ENCODE measurements around the gene GABRP.
A peak's percentile ranks its signal among the peaks of the same experiment; 100 is the strongest.
"Not testable (repeated sequence)": the region's sequence is repeated elsewhere in the genome, so short reads cannot be mapped to it uniquely, and the experiment has no call there.

The GABRP gene

GRCh38 chr5:170792878-170793277 lies 9.4 kb downstream of the GABRP start:
- DNase-seq (ENCODE audit: low spot score): no peak

- no peak for DNase-seq (ENCODE audit: low spot score)
Measured at GRCh38 chr5:170795154-170795553, 11.6 kb downstream of the GABRP start.

GRCh38 chr5:170805666-170806065 lies 22.1 kb downstream of the GABRP start:
- no peak for DNase-seq (ENCODE audit: low spot score)

GRCh38 chr5:170809551-170809950 lies 26.0 kb downstream of the GABRP start:
- DNase-seq (ENCODE audit: low spot score): peak; percentile 33

- DNase-seq (ENCODE audit: low spot score): no peak
Measured at GRCh38 chr5:170811719-170812118, 28.2 kb downstream of the GABRP start.

GRCh38 chr5:170813231-170813630 lies 29.7 kb downstream of the GABRP start:
- DNase-seq (ENCODE audit: low spot score): no peak

GRCh38 chr5:170817195-170817594 lies 33.7 kb downstream of the GABRP start:
- no peak for DNase-seq (ENCODE audit: low spot score)

- no peak for DNase-seq (ENCODE audit: low spot score)
Measured at GRCh38 chr5:170818232-170818631, 34.7 kb downstream of the GABRP start.

- DNase-seq (ENCODE audit: low spot score): no peak
Measured at GRCh38 chr5:170819824-170820223, 36.3 kb downstream of the GABRP start.

- DNase-seq (ENCODE audit: low spot score): no peak
Measured at GRCh38 chr5:170821257-170821800, 37.8 kb downstream of the GABRP start.

GRCh38 chr5:170826117-170826516 lies 42.6 kb downstream of the GABRP start:
- DNase-seq (ENCODE audit: low spot score): no peak

- DNase-seq (ENCODE audit: low spot score): no peak
Measured at GRCh38 chr5:170832241-170832640, 48.7 kb downstream of the GABRP start.

GRCh38 chr5:170833981-170834380 lies 50.5 kb downstream of the GABRP start:
- DNase-seq (ENCODE audit: low spot score): not testable (repeated sequence)

GRCh38 chr5:170836226-170836625 lies 52.7 kb downstream of the GABRP start:
- DNase-seq (ENCODE audit: low spot score): no peak

GRCh38 chr5:170843870-170844269 lies 60.3 kb downstream of the GABRP start:
- DNase-seq (ENCODE audit: low spot score): no peak

- DNase-seq (ENCODE audit: low spot score): no peak
Measured at GRCh38 chr5:170844651-170845050, 61.1 kb downstream of the GABRP start.

GRCh38 chr5:170846416-170846815 lies 62.9 kb downstream of the GABRP start:
- no peak for DNase-seq (ENCODE audit: low spot score)

GRCh38 chr5:170846846-170847245 lies 63.3 kb downstream of the GABRP start:
- DNase-seq (ENCODE audit: low spot score): no peak

GRCh38 chr5:170848033-170848432 lies 64.5 kb downstream of the GABRP start:
- no peak for DNase-seq (ENCODE audit: low spot score)

GRCh38 chr5:170849374-170849773 lies 65.8 kb downstream of the GABRP start:
- no peak for DNase-seq (ENCODE audit: low spot score)

- peak; percentile 27 for DNase-seq (ENCODE audit: low spot score)
Measured at GRCh38 chr5:170854566-170854965, 71.0 kb downstream of the GABRP start.

GRCh38 chr5:170857066-170857465 lies 73.5 kb downstream of the GABRP start:
- no peak for DNase-seq (ENCODE audit: low spot score)

- DNase-seq (ENCODE audit: low spot score): no peak
Measured at GRCh38 chr5:170860415-170860814, 76.9 kb downstream of the GABRP start.

GRCh38 chr5:170860818-170861666 lies 77.5 kb downstream of the GABRP start:
- DNase-seq (ENCODE audit: low spot score): no peak
